OCI-M1 (cell line): Measurements from ENCODE around the gene STAT1.

Experiments used
- DNase-seq: peaks from one replicate; lab custom pipeline; 2025; lab: John Stamatoyannopoulos, UW

Gene STAT1

DNA sequence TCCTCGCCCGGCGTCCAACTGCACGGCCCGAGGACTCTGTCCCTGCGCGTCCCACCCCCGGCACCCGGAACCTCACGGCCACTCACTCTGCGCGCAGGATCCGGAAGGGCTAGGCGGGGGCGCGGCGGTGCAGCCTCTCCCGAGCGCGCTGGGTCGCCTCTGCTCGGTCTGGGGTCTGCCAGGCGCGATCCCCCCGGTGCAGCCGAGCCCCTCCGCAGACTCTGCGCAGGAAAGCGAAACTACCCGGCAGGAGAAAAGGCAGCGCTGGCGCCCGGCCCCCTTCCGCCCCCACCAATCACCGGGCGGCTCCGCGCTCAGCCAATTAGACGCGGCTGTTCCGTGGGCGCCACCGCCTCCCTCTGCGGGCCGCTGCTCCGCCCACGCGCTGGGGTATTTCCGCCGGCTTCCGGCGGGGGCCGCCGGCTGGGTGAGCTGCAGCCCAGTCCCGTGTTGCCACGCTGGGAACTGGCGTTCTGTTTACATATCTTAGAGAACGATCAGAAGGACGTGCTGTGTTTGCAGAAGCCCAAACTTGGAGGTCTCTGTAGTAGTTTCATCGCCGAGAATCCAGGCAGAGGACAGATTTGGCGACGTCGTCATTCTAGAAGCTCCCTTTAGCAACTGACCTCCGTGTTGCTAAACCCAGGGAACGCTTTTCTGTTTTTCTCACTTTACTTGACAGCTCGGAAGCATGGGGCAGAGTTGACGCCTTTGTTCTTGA lies at the start of gene STAT1:
STAT1 (minus strand) TSS at position 240 of the 721 bp plus-strand sequence. CDS start 4,168 bp downstream, outside the sequence.
- peak; percentile 98 for DNase-seq

DNA sequence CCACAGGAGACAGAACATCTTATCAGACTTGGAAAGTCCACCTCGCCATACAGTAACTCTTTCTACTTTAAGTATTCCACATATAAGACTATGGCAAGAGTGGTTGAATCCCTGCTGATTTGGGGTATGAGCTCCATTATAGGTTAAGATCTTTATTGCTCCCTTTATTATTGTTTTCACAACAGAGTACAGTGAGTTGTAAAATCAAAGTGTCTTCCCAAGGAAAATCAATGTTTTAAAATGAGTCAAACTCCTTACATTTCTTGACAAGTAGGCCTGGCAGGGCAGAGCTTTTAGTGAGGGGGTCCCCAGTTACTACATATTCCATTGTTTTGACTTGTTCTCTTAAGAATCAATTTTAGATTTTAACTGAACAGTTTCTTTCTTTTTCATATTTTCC lies 49.6 kb upstream of the STAT1 start:
- DNase-seq: peak; percentile 52

DNA sequence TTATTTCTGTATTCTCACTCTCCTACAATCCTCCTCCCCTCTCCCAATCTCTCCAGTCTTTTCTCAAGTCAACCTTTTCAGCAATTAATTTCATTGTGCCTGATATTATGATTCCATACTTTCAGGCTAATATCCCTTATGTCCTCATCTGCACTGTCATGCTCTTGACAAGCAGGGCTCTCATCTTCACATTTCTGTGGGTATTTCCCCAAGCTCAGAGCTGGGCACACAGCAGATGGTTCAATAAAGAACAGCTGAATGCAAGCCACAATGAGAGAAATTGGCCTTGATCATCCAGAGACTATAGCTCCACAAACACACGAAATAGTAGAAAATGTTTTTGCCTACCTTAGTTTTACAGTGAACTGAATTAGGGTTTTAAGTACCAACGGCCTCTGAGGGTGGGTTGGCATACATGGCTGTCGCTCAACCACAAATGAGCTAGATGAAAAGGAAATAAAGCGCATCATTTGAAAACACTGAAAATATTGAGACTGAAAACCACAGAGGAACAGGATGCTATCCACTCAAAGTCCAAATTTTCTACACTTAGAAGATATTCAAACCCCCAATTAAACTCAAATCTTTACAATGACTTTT lies 47.5 kb upstream of the STAT1 start:
- DNase-seq: no peak

DNA sequence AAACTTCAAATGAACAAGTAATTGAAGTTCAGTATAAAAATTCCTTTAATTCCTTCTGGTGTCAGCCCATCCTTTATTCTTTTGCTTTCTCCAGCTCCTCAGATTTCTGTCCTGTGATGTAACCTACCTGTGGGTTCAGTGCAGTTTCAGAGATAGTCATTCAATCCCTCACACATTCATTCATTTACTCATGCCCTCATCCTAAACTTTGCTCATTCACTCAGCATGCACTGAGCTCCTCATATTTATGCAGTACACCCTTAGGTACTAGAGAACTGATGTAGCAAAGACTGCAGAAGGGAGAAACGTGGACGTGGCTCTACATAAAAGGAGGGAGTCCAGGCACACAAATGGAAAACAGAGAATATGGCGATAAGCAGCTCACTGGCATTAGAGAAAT lies 45.3 kb upstream of the STAT1 start:
- DNase-seq: no peak

DNA sequence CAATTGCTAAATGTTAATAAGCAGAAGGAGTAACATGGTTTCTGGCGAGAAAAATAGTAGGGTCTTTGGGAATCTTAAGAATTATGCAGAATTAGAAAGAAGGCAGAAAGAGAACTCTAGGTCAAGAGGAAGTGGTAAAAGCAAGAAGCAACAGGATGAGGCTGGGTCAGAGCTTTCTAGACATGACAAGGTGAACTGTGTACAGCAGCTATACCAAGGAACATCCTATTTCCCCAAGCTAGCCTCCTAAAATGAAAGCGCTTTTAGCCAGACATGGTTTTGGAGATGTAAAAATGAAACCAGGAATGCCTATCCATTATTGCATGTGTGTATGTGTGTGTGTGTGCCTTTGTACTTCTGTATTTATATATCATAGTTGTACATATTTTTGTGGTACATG lies 42.3 kb upstream of the STAT1 start:
- peak; percentile 63 for DNase-seq

DNA sequence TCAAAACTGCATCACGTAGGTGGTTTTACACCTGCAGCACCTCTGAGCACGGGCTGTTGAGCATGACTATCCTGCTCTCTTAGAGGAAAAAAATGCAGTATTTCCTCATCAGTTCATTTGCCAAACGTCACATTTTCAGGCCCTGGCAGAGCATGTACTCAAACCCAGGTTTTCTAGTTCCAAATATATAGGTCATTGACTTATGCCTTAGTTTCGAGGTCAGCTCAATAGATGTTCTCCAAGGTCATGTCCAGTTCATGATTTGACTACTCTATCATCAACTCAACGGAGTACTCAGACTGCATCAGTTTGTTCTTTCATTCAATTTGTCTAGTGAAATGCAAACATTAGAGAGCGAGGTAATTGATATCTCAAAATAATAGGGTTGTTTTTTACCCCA lies 39.3 kb upstream of the STAT1 start:
- no peak for DNase-seq

DNA sequence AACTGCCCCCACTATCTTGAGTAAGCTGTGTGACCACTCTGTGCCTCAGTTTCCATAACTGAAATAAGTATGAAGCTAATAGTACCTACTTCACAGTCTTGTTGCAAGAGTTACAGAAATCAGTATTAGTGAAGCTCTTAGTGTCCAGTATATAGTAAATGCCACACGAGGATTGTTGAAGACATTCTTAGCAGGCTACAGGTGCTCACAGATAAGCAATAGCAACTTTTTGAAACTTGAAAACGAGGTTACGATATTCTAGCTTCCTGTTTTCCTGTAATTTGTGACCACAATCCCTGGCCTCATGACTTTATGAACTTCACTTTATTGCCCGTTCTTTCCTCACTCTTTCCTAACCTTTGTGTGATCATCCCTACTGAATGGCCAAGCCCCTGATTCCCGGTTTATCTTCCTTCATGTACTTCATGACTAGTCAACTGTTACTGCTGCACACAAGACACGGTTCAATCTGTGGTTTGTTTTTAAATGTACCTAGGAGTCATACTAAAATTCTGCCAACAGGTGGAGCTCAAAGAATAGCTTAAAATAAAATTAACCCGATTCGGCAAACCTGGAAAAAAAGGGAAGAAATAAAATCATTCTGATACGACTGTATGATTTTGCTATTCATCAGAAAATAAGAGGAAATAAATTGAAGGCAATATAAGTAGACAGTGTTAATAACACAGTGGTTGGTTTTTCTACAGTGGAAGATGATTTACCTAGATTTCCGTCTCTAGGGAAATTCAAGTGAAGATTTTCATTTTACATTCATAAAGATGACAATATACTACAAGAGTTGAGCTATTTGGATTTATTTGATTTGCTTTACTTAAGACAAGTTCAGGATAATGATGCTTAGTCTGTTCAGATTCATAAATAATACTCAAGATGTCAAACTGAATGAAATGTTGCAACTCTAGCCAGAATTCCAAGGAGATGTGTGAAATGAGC lies 38.1 kb upstream of the STAT1 start:
- DNase-seq: peak; percentile 87

DNA sequence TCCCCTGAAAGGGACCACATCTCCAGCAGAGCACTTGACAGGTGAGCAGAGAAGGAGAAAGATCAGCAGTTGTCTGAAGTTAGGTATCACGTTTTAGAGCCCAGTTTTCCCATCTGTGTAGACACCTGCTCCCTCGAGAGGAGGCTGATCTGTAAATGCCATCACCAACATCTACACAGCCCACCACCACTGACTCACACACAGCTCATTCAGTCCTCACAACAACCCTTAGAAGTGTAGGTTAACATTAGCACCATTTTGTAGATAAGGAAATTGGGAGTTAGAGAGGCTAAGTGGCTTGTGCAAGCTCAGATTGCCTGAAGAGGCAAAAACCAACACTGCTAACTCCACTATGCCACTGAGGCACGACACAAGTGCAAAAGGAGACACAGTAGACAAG lies 37.2 kb upstream of the STAT1 start:
- DNase-seq: no peak

DNA sequence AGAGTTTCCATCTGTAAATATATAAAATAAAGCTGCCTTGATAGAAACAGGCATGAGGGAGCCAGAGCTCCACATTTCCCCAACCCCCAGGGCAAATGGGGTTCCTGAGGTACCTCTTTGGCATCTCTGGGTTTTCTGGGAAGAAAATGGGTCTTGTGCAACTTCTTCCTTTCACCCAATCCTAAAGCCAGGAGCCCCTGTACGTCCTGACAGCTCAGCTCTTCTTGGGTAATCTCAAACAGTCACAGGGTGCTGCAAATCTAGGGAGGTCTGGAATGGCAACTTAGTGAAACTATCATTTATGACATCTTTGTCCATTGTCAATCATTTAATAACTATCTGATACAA lies 36.6 kb upstream of the STAT1 start:
- DNase-seq: no peak

DNA sequence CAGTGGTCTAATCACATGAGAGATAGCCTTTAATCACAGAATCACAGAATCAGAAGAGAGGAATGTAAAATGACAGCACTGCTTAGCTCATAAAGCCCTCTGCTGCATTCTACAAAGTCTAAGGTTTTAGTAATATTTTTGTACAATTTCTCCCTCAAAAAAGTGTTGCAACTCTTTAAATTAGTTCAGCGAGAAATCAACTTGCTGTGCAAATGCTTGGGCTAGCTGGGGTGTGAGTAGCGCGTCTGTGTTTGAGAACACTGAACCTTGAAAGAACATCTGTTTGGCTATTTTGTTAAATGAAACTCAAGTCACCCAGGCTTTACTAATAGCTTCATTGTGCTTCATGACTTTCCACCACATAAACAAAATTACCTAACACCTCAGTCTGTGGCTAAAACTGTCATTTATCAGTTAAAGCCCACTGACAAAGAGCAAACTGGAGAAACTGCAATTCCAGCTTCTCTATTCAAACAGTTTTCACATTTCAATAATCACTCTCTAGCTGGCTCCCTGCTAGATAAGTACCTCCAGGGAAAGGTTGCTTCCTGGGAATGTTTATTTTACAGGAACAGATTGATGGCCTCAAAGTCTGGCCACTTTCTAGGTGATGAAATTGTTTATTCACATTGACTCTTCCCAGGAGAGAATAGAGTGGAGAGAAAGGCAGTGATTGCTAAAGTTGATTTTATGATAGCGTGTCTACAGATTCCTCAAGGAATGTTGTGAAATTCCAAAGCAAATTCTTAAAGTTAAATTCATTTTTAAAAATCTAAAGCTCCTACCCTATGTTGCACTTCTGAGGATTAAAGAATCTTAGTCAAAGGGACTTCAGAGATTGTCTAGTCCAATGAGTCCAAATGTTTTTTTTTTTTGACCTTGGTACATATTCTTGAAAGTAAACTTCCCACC lies 36.0 kb upstream of the STAT1 start:
- peak; percentile 24 for DNase-seq

DNA sequence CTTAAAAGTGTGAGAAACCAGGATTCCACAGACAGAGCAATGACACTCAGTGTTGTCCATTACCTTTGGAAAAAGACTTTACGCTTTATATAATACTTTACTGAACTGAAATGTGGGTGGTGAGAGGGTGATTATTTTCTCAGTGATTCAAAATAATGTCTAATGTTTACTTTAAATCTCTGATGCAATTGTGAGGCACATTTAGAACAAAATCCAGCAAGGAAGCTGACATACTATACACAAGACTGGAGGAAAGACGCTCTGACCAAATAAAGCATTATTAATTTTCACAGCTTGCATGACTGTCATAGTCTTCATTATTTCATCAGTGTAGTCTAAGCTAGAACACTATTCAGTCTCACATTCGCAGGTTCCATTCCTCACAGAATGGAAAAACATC lies 34.1 kb upstream of the STAT1 start:
- no peak for DNase-seq

DNA sequence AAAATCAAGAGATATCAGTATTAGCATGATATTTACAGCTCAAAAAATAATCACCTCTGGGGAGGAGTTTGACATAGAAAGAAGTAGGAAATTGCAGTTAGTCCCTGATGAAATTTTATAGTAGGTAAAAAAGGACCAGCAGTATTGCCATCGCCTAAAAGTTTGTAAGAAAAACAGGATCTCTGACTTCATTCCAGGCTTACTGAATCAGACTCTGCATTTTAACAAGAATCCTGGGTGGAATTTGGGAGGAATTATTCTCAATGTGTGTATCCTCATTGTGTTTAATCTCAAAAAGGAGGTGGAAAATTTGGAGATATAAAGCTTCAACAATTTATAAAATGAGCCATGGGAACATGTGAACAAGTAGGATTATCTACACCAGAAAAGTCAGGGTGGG lies 31.2 kb upstream of the STAT1 start:
- no peak for DNase-seq

DNA sequence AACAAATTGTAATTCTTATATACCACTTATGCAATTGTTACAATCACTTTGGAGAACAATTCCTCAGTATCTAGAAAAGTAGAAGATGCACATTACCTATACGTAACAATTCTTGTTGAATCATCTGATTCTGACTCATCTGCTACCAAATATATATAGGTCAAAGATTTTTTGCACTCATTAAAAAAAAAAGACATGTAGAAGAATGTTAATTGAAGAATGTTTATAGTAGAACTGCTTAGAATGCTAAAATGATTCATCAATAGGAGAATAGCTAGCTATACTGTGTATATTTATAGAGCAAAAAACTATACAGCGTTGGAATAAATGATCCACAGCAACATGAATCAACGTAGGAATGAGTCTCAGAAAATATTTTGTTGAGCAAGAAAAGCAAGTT lies 29.5 kb upstream of the STAT1 start:
- DNase-seq: no peak

DNA sequence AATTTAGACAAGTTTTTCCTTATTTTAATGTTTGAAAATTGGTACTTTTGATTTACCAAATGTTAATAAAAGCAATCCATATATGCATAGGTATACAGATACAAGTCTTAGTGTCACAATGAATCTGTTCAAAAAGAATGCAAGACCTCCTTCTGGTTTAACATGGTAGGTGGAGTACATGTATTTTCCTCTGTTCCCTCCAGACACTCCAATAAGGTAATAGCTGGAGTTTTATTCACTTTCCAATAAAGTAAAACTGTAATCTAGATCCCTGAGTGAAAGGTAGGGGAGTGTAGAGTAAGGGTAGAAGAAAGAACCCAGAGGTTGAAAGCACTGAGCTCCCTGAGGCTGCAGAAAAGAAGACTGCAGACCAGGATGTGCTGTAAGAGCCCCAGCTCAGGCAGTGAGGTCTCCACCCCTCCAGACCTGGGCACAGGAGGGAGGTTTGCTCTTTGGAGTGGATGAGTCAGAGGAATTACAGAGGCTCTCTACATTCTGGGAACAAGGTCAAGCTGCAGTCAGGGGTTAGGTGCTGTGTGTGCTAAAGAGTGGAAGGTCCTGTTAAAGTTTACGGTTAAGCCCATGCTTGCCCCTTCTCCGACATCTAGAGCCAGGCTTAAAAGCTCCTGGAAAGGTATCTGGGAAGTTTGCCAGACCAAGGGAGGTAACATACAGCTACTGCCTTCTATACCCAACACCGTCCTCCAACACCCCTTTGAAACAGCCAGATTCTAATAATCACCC lies 27.6 kb upstream of the STAT1 start:
- DNase-seq: no peak

DNA sequence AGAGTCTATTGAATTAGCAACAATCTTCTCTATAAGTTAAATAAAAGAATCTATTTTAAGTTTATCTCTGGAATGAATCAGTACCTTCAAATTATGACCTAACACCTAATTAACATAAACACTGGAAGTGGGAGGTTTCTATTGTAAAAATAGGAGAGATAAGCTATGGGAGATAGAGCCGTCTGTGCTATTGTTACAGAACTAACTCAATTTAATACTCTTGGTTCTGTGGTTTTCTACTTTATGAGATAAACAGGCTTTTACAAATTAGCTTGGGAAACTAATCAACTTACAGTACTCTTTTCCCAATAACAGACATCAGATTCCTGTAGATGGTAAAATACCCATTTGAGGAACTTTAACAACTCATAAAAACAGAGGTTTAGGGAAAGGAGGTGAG lies 25.6 kb upstream of the STAT1 start:
- DNase-seq: peak; percentile 15

DNA sequence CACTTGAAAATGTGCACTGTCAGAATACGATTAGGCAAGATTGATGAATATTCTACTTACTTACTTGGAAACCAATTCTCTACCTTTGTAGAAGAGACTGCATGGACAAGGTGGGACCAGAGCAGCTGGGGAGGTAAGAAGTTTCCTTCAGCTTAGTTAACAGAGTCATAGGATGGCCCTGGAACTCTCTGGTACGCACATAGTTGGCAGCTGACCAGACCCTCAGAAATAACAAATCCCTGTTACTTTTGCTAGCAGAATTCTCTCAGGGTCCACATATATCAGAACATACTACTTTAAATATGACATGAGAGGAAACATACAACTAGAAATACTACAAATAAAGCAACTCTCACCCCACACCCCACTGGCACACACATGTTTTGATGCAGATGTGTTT lies 24.8 kb upstream of the STAT1 start:
- DNase-seq: no peak

DNA sequence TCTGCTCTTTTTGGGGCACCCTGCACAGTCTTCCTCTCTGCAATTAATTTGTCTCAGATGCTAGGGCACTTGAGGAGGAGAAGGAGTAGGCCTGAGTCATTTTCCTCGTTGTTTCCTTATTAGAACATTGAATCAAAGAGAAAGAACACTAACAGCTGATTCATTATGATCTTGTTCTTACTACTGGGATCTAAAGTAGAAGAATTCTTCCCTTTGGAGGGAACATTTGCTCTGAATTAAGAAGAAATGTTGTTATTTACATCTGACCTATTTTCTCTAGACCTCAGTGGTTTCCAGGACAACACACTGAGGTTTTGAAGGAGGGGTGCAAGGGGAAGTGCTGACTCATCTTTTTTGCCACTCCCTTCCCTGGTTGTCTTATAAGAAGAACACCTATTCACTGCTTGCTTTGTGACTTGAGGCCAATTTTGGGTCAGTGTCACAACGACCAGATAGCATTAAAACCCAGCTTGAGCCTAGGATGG lies 24.3 kb upstream of the STAT1 start:
- DNase-seq: peak; percentile 66

DNA sequence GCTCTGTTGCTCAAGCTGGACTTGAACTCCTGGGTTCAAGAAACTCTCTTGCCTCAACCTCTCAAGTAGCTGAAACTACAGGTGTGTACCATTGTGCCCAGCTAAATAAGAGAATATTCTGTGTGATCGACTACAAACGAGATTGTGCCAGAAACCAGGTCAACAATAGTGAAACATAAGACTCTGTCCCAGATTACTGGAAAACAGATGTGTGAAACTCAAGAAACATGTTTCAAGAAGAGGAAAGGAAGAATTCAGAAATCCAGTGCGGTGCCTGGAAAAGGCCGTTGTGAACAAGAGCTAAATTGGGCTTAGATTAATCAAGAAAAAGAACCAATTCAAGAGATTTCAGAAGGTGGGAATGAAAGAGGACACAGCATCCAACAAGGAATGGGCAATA lies 23.4 kb upstream of the STAT1 start:
- no peak for DNase-seq

DNA sequence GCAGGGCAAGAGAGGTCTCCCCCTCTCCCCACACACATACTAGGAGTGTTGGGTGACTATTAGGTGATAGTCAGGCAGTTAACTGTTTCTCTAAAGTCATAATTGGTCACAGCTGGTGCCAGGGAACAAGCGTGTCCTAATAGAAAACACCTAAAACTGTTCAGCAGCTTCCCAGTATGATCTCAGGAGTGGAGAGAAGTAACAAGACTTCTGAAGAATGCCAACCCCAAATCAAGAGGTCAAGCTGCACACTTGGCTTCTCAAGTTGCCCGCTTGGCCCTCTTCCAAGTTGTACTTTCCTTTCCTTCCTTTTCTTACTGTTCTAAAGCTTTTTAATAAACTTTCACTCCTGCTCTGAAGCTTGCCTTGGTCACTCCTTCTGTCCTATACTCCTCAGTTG lies 22.4 kb upstream of the STAT1 start:
- DNase-seq: no peak

DNA sequence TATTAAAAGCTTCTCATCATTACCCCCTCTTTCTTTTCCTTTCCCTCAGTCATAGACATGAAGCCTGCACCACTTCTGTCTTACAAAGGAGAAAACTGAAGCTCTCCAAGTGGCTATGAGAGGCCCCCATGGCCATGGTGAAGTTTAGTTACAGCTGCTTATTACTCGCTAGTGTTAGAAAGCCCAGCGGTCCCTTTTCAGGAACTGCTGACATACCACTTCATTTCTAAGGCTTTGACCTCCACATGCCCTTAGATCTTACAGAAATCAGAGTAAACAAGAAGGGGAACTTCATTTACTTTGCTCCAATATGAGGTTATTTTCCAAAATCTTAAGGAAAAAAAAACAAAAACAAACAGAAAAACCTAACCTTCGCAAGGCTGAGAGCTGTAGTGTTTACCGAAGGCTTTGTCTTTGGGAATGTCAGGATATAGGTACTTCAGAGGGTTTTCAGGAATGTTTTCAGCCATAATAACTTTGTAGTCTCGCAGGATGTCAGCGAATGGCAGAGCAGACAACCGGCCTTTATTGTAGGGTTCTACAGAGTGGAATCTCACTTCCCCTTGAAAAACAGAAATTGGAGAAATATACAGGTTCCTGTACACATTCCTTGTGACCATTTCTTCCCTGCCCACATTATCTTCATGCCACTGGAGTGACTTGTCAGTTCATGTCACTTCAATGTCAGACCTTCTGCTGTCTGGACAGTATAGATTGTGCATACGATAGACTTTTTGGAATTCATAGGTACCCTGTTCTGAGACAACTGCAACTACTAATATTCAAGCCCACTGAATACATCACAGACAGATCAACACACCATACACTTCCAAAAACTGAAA lies 18.8 kb upstream of the STAT1 start:
- peak; percentile 46 for DNase-seq
